ENCODE measurements around the gene BFSP2. TPM values are rescaled to one million over a fixed set of nuclear protein-coding genes. Genes with fewer than 3 reads are reported as not detected.

The BFSP2 gene
- total RNA-seq: not detected in 2 replicates

GRCh38 chr3:133400006-133400515 lies at the start of gene BFSP2:
BFSP2 (plus strand) TSS chr3:133400056; CDS start chr3:133400084, 28 bp downstream.

Other genes with a start within 250 kb of the BFSP2 start
- 153 and 174 TPM in 2 replicates for gene CDV3, start 173.6 kb downstream of the BFSP2 start, total RNA-seq